GM13976 (cell line): ENCODE measurements around the gene DCLK1.

Experiments used
- DNase-seq: peaks from one replicate; pipeline ENCODE4 v3.0.0; 2012; ENCODE audit warnings: low spot score
- in situ Hi-C: fragments of 300-500 bp; cut with MboI; formaldehyde crosslinking; loops from one replicate; pipeline ENCODE4 v1.12.0; 2022; ENCODE audit warnings: low sequenced_read_pairs, mixed read lengths, inconsistent platforms; ENCODE audit not compliant: unreplicated experiment
- TF ChIP-seq, protein P1 (sequence below): IDR thresholded peaks from 2 replicates; pipeline ENCODE4 v1.5.1; 2012; ENCODE audit warnings: borderline replicate concordance, mild to moderate bottlenecking; ENCODE audit not compliant: insufficient read depth; ENCODE audit errors: extremely low read depth, missing control alignments, control extremely low read depth

Gene DCLK1

DNA sequence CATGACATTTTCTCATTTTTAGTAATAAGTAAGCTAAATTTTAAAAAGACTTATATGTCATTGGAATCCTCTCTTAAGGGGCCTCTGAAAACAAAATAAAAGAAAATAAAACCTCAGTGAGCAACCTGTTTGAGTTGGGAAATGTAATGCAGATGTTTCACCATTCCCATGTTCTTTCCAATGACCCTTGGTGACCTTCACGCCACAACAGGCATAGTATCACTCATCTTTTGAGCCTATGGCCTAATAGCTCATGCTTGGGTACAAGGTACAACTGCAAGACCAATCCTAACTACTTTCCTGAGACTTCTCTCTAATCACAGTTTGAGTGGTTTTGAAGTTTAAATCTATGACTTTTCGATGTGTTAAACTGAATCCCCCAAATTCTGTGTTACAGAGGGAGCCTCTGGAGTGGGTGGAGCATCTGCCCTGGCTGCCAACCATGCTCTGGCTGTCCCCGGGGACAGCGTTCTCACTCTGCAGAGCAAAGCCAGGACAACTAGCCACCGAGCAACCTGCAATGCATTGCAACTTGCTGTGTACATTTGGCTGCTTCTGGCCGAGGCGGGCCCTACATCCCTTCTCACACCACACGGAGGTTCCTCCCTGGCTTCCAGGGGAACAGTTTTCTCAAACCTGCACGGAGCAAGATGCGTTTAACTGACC, 346.8 kb downstream of the DCLK1 start:
- TF ChIP-seq, protein P1, sequence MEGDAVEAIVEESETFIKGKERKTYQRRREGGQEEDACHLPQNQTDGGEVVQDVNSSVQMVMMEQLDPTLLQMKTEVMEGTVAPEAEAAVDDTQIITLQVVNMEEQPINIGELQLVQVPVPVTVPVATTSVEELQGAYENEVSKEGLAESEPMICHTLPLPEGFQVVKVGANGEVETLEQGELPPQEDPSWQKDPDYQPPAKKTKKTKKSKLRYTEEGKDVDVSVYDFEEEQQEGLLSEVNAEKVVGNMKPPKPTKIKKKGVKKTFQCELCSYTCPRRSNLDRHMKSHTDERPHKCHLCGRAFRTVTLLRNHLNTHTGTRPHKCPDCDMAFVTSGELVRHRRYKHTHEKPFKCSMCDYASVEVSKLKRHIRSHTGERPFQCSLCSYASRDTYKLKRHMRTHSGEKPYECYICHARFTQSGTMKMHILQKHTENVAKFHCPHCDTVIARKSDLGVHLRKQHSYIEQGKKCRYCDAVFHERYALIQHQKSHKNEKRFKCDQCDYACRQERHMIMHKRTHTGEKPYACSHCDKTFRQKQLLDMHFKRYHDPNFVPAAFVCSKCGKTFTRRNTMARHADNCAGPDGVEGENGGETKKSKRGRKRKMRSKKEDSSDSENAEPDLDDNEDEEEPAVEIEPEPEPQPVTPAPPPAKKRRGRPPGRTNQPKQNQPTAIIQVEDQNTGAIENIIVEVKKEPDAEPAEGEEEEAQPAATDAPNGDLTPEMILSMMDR = no peak
- DNase-seq = no peak
- in situ Hi-C loops = no loop called here

DNA sequence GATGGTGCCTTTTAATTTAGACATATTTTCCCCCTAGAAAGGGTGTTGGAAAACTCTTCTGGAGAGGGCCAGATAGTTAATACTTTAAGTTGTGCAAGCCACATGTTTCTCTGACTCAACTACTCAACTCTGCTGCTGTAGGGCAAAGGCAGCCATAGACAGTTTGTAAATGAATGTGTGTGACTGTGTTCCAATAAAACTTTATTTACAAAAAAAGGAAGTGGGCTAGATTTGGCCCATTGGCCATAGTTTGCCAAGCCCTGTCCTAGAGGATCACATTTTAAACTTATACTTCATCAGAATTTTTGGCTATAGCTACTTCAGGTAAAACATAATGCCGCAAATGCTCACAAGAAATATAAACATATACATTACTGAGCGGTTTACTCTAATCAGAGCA, 348.4 kb downstream of the DCLK1 start:
- in situ Hi-C loops = no loop called here
- DNase-seq = no peak
- TF ChIP-seq, protein P1 = no peak

DNA sequence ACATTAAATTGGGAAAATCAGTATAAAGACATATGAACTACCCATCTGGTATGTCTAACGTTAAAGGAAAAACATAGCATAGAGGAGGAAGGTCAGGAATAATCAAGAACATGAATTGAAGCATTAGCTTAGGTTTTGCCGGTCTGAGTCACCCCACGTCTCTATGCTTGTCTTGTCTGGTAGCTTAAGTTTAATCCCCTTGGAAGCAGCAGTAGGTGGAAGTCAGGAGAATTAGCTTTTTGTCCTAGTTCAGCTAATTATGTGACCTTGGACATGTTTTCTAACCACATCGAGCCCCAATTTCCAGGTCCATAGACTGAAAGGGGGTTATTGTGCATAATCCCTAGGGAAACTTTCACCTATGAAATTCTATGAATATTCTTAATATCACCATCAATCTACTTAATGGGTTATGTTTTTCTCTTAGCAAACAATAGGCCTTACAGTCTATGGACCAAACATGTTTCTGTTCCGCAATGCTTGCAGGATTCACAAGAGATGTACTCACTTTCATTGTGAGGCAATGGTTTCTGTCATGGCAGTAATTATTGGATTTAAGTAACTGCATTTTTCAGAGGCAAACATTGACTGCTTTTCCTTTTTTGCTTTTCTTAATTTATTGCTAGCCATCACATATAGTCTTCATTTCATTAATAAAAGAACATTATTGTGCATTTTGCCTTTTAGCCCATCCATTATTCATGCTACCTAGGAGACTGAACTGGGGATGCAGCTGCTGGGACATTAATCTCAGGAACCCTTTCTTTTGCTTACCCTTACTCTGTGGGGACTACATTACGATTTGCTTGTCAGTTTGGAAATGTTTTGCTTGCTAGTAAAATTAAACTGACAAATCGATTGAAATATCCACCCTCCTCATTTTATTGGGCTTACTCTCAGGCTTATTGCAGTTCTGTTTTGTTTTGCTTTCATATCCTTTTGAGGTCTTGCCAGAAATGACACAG, 349.9 kb downstream of the DCLK1 start:
- no peak for DNase-seq
- in situ Hi-C loops = no loop called here
- TF ChIP-seq, protein P1 = no peak

DNA sequence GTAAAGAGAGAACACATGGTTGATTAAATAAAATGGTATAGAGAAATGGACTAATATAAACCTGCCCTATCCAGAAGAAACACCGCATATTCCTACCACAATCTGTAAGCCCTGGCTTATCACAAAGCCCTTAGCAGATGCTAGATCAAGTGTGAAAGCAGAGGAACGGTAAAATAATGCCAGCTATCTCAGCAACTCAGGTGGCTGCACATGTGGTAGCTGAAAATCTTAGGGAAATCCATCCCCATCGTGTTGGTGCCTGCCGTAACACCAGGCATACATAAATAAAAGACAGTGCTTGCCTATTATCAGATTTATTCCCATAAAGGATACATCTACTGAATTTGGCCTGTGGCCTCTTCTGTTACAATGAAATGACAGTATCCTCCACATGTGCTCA, 350.6 kb downstream of the DCLK1 start:
- DNase-seq = no peak
- in situ Hi-C loops = no loop called here
- TF ChIP-seq, protein P1 = no peak

DNA sequence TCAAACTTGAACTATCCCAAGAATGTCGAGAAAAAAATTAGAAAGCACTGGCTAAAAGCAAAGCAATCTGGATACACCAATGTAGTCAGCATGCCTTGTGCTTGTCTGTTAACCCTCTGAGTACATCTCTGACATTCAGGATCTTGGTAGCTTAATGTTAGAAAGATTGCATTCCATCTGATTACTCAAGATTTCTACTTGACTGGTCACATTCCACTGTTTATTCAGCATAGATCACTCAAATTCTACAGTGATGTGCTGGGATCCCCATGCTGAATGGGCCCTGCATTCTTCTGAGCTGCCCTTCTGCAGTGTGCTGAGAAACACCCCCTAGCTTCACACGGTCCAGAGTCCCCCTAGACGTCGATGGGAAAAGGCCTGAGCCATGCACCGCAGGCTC, 359.3 kb downstream of the DCLK1 start:
- DNase-seq = no peak
- in situ Hi-C loops = no loop called here
- TF ChIP-seq, protein P1 = no peak

DNA sequence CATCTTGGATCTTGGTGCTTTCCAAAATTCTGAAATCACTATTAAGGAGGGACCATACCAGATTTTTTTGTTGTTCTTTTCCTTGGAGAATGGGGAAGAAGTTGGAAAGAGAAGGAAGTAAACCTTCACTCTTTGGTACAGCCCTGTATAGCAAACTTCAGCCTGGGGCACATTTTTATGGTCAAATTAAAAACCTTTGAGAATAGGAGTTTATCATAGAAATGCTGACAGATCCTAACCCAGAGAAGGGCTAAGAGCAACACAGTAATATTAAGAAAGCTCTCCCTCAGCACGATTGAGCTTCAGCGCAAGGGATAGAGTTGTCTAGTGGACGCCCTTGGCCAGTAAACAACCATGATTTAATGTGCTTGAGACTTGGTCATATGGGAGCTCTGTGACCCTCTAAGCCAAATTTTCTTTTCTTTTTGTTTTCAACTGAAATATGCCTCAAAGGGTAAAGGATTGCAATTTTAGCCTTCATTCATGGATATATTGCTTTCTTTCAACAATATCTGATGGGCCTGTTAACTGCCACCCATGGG, 360.4 kb downstream of the DCLK1 start:
- in situ Hi-C loops = no loop called here
- DNase-seq = no peak
- TF ChIP-seq, protein P1 = no peak
